HG03045 (cell line): ENCODE results near the gene TMTC2.
"Not testable (repeated sequence)": the region's sequence is repeated elsewhere in the genome, so short reads cannot be mapped to it uniquely, and the experiment has no call there.

Experiments
- ATAC-seq: cut with Tn5 transposase; IDR thresholded peaks from one replicate; pipeline ENCODE4 v1.9.1; 2021; ENCODE audit warnings: mild to moderate bottlenecking, moderate library complexity; ENCODE audit not compliant: unreplicated experiment

The TMTC2 gene

DNA sequence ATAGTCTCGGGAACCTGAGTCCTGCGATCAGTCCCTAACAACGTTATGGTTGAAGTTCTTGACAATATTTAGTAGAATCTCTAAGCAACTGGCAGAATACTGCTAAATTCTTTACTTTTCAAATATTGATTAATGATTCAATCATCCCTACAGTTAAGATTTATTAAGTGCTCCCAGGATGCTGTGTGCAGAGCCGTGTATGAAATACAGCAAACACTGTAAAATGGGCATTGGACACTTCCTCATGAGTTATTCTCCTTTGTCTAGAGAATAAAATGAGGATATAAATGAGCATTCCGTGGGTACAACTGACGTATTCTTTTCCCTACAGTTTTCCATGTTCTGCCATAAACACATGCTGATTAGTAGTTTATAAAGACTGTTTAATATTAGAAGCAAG is 372.4 kb downstream of the TMTC2 start:
- ATAC-seq, result no peak

DNA sequence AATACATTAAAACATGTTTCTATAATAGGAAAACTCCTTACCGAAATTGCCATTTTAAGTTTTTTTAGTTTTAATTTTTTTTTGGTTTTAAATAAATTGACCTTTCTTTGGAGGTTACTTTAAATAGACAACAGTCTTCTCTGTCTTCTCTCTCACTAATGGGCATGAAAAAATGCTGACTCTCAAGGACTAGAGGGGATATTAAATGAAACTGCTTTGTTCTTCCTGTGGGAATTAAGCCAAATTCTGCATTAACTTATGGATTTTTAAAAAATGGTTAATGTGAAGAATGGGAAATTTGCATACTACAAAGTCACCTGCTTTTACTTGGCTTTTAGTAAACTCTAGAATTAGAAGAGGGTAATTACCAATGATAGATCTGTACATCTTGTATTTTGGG is 378.9 kb downstream of the TMTC2 start:
- no peak for ATAC-seq

GRCh38 chr12:83067981-83068380 is 381.3 kb downstream of the TMTC2 start:
- no peak for ATAC-seq

- no peak for ATAC-seq
Measured at GRCh38 chr12:83074358-83074894, 387.7 kb downstream of the TMTC2 start.

DNA sequence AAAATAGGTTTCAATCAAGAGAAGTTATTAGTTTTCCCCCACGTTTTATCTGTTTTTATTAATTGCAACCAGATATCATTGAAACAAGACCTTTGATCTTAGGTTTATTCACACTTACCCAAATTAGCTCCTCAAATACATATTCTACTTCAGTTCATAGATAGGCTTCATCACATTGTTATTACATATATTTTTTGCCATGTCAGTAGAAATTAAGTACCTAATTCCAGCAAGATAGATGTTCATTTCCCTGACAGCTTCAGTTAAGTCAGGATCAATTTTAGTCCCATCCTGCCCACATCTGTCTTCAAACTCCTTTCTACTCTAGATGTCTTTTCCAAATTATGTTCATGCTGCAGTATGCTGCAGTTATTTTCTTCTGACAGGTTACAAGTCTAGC is 388.8 kb downstream of the TMTC2 start:
- no peak for ATAC-seq

- no peak for ATAC-seq
Measured at GRCh38 chr12:83077041-83077440, 390.3 kb downstream of the TMTC2 start.

DNA sequence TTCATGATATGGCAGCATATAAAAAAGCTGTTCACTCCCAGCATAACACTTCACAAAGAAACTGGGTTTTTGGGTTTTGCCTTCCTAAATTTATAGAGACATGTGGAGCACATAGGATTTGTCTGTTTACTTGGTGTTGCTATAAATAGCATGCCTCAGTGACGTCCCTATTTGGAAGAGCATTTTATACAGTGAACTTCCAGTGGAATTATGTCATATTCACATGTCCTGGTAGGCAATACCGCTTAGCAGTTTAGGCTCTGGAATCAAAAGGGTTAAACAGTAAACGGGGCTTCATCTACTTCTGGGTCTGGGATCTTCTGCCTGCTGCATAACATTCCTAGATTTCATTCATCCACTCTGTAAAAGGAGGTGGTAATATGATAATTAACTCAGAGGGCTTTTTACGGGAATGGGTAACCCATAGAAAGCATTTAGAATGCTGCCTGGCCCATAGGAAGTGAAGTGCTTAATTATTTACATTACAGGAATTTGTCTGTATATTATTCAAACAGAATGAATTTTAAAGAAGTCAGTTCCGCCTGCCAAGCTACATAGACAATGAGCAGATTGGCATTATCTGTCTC is 396.1 kb downstream of the TMTC2 start:
- no peak for ATAC-seq

GRCh38 chr12:83083616-83084015 is 396.9 kb downstream of the TMTC2 start:
- no peak for ATAC-seq

DNA sequence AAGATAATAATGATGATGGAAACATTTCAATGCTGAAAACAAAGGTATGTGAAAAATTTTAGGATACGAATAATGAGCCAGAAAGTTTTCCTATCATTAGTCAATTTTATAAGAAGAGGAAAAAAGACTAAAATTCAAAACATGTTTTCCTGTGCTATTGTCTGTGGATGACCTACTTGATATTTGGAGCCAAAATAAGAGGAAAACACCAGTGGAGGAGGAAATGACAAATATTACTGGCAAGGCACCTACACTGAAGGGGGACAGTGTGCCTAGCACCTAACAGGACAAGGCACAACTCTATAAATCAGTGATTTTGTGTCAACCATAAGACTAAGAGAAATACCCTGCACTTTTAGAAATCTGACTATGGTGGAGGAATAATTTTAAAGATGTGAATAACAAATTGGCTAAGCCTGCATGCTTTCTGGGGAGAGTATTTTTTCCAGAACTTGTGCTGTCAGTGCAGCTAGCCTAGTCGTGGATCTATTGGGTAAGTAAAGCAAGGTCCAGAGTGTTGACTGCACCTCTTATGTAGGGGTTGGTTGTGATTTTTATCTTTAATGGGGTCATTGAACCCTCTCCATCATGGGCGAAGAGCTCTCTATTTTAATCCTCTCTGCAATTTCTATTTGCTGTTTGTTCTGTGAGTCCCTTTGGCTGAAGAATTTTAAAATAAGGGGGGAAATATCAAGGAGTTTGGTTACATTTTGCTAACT is 398.0 kb downstream of the TMTC2 start:
- ATAC-seq, result no peak

DNA sequence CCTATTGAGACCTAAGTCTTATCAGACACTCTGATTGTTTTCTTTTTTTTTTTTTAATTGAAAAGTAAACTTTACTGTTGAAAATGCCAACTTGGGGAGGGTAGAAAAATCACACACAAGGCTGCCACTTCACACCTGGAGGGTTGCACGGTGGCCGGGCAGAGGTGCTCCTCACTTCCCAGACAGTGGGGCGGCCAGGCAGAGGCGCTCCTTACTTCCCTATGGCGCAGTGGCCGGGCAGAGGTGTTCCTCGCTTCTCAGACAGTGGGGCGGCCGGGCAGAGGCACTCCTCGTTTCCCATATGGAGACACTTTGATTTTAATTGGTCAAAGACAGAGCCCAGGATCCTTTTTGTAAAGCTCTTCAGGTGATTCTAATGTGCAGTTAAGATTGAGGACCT is 399.3 kb downstream of the TMTC2 start:
- ATAC-seq, result no peak

- no peak for ATAC-seq
Measured at GRCh38 chr12:83089575-83089974, 402.9 kb downstream of the TMTC2 start.

DNA sequence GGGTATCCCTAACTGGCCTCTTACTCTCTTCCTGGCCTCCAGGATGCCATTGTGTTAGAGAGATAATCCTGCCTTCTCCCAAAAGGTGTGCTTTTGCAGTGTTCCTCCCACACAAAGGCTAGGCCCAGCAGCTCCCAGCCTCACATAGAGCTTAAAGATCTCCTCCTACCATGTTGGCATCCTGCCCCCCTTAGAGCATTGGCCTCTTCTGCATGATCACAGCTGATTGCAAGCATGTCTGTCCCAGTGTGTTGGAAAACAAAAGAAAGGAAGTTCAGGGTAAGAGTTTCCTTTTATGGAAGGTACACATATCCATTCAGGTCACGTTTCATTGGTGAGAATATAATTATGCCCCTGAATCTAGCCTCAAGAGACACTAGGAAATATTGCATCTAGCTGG is 405.4 kb downstream of the TMTC2 start:
- ATAC-seq, result no peak

- ATAC-seq, result no peak
Measured at GRCh38 chr12:83092606-83093005, 405.9 kb downstream of the TMTC2 start.

DNA sequence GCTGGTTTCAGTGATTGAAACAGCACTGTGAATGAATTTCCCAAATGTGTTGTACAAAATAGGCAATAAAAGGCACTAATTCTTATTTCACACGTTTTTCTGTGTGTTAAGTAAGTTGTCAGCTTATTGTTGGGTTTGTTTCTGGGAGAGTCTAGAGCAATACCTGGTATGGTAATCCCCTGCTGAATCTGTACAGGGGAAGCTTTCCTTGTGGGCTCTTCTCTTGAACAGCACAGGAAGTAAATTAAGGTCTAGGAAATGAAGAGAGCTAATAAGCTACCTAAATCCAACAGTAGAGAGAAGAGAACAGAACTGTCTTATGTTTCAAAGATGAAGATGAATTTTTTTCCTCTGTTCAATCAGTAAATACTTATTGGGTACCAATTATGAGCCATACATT is 406.7 kb downstream of the TMTC2 start:
- ATAC-seq, result no peak

- ATAC-seq, result no peak
Measured at GRCh38 chr12:83097643-83098342, 411.1 kb downstream of the TMTC2 start.

DNA sequence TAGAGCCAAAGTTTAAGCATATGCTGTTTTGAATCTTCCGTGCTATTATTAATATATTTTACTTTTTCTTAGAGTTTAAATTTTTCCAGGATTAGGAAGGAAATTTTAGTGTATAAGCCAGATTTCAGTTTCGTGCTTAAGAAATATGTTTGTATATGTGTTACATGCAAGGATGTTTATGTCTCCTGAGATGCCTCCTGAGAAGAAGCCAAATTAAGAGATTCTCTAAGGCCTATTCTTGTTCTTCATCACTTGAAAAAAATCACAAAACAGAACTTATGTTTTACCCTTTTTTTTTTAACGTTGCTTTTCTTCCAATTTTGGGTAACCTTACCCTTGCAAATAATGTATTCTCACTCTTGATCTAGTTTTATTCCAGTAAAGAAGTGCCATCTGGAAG is 412.7 kb downstream of the TMTC2 start:
- no peak for ATAC-seq

GRCh38 chr12:83102499-83102898 is 415.8 kb downstream of the TMTC2 start:
- ATAC-seq, result no peak

DNA sequence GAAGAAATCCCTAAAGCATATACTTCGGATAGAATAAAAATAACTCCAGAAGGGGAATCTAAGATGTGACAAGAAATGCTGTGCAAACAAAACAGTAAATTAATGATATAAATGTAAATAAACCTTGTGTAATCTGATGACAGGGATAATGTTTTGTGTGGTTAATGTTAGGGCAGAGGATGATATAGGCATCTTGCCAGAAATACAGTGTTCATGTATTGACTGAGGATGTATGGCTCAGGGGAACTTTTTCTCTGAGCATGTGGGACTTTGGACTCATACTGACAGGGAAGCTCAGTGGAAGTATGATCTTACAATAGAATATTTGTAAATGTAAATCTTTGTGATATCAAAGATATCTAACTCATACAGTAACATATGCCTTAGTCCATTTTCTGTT is 420.2 kb downstream of the TMTC2 start:
- ATAC-seq, result no peak

GRCh38 chr12:83110424-83110823 is 423.7 kb downstream of the TMTC2 start:
- ATAC-seq, result no peak

- ATAC-seq, result no peak
Measured at GRCh38 chr12:83113945-83114344, 427.2 kb downstream of the TMTC2 start.

GRCh38 chr12:83114966-83115365 is 428.3 kb downstream of the TMTC2 start:
- ATAC-seq, result no peak

GRCh38 chr12:83117926-83118325 is 431.2 kb downstream of the TMTC2 start:
- not testable (repeated sequence) for ATAC-seq
